T-helper 17 cell (primary cell): ENCODE measurements around the gene UNC79. TPM values are rescaled to one million over a fixed set of nuclear protein-coding genes. Genes with fewer than 3 reads are reported as not detected.
"Not testable (repeated sequence)": the region's sequence is repeated elsewhere in the genome, so short reads cannot be mapped to it uniquely, and the experiment has no call there.

ENCODE experiments used
- ATAC-seq: fragments of 150-1000 bp; cut with Tn5 transposase; 2 replicates; pipeline ENCODE4 v1.10.0; 2021; ENCODE audit warnings: mild to moderate bottlenecking, moderate library complexity
- DNase-seq, 3 donors: peaks; one replicate each; pipeline versions ENCODE4 v3.0.0 to v3.0.0-alpha.2; 2020 to 2021
- H3K9me3 ChIP-seq: one replicate; pipeline ENCODE4 v1.7.0; 2013; ENCODE audit warnings: low read length, mild to moderate bottlenecking; ENCODE audit not compliant: control insufficient read depth, poor library complexity, severe bottlenecking
- H3K27ac Mint-ChIP-seq: one replicate; pipeline ENCODE4 v1.8.0; 2022; ENCODE audit warnings: mild to moderate bottlenecking, moderate library complexity, mixed read lengths
- H3K27me3 Mint-ChIP-seq: one replicate; pipeline ENCODE4 v1.8.0; 2022; ENCODE audit warnings: mixed read lengths
- H3K36me3 Mint-ChIP-seq: one replicate; pipeline ENCODE4 v1.8.0; 2022; ENCODE audit warnings: low read depth, mixed read lengths
- H3K4me1 Mint-ChIP-seq: one replicate; pipeline ENCODE4 v1.8.0; 2022; ENCODE audit warnings: mild to moderate bottlenecking, mixed read lengths
- H3K4me3 Mint-ChIP-seq: one replicate; pipeline ENCODE4 v1.8.0; 2022; ENCODE audit warnings: mild to moderate bottlenecking, moderate library complexity, mixed read lengths
- total RNA-seq, 4 donors: library from RNA in 2 of 4; stranded (reverse) in 2 of 4; gene quantifications; one replicate each; pipeline ENCODE4 v1.2.3 and lab custom pipeline; 2022 to 2026

UNC79 gene
- total RNA-seq, 2 donors from 2014 or later: not detected

GRCh38 chr14:93520053-93520607, 89.4 kb downstream of the UNC79 start:
- Mint-ChIP-seq H3K4me3 (no peak overlapping the region), H3K4me1 (no peaks in the 10 kb centered on the region), H3K36me3 (no peaks in the 10 kb centered on the region), H3K27me3 (no peaks in the 10 kb centered on the region), H3K27ac (no peak overlapping the region)
- ATAC-seq: no peak
- no peak for DNase-seq
- H3K9me3 ChIP-seq: no peaks in the 10 kb centered on the region

DNA sequence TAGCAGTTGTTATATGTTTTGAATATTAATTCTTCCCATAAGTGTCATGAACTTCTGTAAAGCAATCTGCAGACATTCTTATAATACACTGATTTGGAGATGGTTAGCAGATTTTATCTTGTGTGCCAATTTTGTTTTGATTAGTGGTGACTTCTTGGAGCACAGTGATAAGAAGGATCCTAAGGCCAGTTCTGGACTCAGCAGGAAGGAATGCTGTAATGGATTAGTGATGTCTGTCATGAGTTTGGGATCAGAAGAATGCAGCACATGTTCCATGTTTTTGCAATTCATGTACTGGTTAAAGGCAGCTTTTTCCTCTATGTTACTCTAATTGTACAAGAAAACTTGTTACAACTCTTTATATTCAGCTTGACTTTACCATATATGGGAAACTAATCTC, 91.5 kb downstream of the UNC79 start:
- DNase-seq (no peak), ATAC-seq (no peak)

GRCh38 chr14:93525216-93525615, 94.5 kb downstream of the UNC79 start:
- peaks cover 27% of the 10 kb centered on the region for H3K27me3 Mint-ChIP-seq

More for the DNA sequence above, 91.5 kb downstream of the UNC79 start:
- no peaks in the 10 kb centered on the region for H3K9me3 ChIP-seq
- H3K4me1 Mint-ChIP-seq: no peaks in the 10 kb centered on the region
- H3K4me3 Mint-ChIP-seq: no peak overlapping the region
- H3K27ac Mint-ChIP-seq: no peak overlapping the region
- peaks cover 12% of the 10 kb centered on the region for H3K27me3 Mint-ChIP-seq
- H3K36me3 Mint-ChIP-seq: peaks cover 3% of the 10 kb centered on the region

GRCh38 chr14:93525696-93526451, 95.1 kb downstream of the UNC79 start:
- no peak overlapping the region for H3K27ac Mint-ChIP-seq
- no peaks in the 10 kb centered on the region for H3K9me3 ChIP-seq
- ATAC-seq: no peak
- peaks cover 3% of the 10 kb centered on the region for H3K36me3 Mint-ChIP-seq
- no peaks in the 10 kb centered on the region for H3K4me1 Mint-ChIP-seq
- H3K4me3 Mint-ChIP-seq: no peak overlapping the region
- H3K27me3 Mint-ChIP-seq: peaks cover 29% of the 10 kb centered on the region
- no peak for DNase-seq

More at GRCh38 chr14:93525216-93525615, 94.5 kb downstream of the UNC79 start:
- H3K4me1 Mint-ChIP-seq, H3K36me3 Mint-ChIP-seq, H3K4me3 Mint-ChIP-seq, H3K27ac Mint-ChIP-seq, H3K9me3 ChIP-seq, DNase-seq, ATAC-seq: not testable (repeated sequence)

- no peak for DNase-seq
- Mint-ChIP-seq H3K4me1 (no peaks in the 10 kb centered on the region), H3K27me3 (peaks cover 29% of the 10 kb centered on the region), H3K4me3 (no peak overlapping the region), H3K27ac (no peak overlapping the region), H3K36me3 (peaks cover 3% of the 10 kb centered on the region)
- no peaks in the 10 kb centered on the region for H3K9me3 ChIP-seq
- no peak for ATAC-seq
Observed at GRCh38 chr14:93527203-93527607, 96.5 kb downstream of the UNC79 start.

GRCh38 chr14:93528884-93529558, 98.3 kb downstream of the UNC79 start:
- ATAC-seq (no peak), DNase-seq (no peak)
- no peaks in the 10 kb centered on the region for H3K4me1 Mint-ChIP-seq
- no peak overlapping the region for H3K4me3 Mint-ChIP-seq
- H3K9me3 ChIP-seq: no peaks in the 10 kb centered on the region
- H3K27me3 Mint-ChIP-seq: peaks cover 34% of the 10 kb centered on the region
- no peak overlapping the region for H3K27ac Mint-ChIP-seq
- peaks cover 3% of the 10 kb centered on the region for H3K36me3 Mint-ChIP-seq

- no peak overlapping the region for H3K4me3 Mint-ChIP-seq
- H3K27me3 Mint-ChIP-seq: peaks cover 39% of the 10 kb centered on the region
- no peaks in the 10 kb centered on the region for H3K4me1 Mint-ChIP-seq
- no peak overlapping the region for H3K27ac Mint-ChIP-seq
- H3K36me3 Mint-ChIP-seq: no peaks in the 10 kb centered on the region
- no peaks in the 10 kb centered on the region for H3K9me3 ChIP-seq
- ATAC-seq: no peak
- no peak for DNase-seq
Observed at GRCh38 chr14:93531644-93532043, 100.9 kb downstream of the UNC79 start.

GRCh38 chr14:93532541-93532940, 101.8 kb downstream of the UNC79 start:
- no peak for DNase-seq
- H3K27me3 Mint-ChIP-seq: peaks cover 47% of the 10 kb centered on the region
- H3K9me3 ChIP-seq: no peaks in the 10 kb centered on the region
- H3K27ac Mint-ChIP-seq: no peak overlapping the region
- no peaks in the 10 kb centered on the region for H3K4me1 Mint-ChIP-seq
- no peak for ATAC-seq
- H3K36me3 Mint-ChIP-seq: no peaks in the 10 kb centered on the region
- no peak overlapping the region for H3K4me3 Mint-ChIP-seq

DNA sequence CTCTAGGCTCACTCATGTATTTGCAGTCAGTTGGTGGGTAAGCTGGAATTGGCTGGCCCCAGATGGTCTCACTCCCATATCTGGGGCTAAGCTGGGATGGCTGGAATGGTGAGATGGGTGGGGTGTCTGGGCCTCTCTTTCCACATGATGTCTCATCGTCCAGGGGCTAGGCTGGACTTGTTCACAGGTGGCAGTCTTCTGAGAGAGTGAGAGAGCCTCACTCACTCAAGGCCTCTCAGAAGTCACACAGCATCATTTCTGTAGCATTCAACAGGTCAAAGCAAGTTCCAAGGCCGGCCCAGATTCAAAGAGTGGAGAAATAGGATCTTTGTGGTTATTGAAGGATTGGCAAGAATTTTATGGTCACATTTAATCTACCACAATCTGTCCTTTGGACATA, 102.7 kb downstream of the UNC79 start:
- ATAC-seq: no peak
- Mint-ChIP-seq H3K4me3 (no peak overlapping the region), H3K36me3 (no peaks in the 10 kb centered on the region), H3K27ac (no peak overlapping the region), H3K27me3 (peaks cover 51% of the 10 kb centered on the region), H3K4me1 (no peaks in the 10 kb centered on the region)
- no peak for DNase-seq
- no peaks in the 10 kb centered on the region for H3K9me3 ChIP-seq

DNA sequence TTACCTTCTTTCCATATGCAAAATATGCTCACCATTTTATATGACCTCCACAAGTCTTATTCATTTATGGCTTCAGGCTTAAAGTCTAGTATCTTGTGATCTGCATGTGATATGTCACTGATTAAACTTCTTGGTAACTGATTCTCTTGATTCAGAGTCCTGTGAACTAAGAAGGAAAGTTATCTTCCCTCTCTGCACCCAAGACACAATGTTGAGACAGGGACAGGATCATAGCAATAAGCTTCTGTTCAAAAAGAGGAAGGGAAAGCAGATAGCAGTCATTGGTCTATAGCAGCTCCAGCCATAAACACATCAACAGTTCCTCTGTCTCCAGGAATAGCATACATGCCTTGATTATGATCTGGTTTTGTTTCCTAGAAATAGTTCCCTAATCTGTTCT, 103.1 kb downstream of the UNC79 start:
- Mint-ChIP-seq H3K4me3 (no peak overlapping the region), H3K27ac (no peak overlapping the region), H3K27me3 (peaks cover 50% of the 10 kb centered on the region), H3K4me1 (no peaks in the 10 kb centered on the region), H3K36me3 (no peaks in the 10 kb centered on the region)
- ATAC-seq (no peak), DNase-seq (no peak)
- H3K9me3 ChIP-seq: no peaks in the 10 kb centered on the region

DNA sequence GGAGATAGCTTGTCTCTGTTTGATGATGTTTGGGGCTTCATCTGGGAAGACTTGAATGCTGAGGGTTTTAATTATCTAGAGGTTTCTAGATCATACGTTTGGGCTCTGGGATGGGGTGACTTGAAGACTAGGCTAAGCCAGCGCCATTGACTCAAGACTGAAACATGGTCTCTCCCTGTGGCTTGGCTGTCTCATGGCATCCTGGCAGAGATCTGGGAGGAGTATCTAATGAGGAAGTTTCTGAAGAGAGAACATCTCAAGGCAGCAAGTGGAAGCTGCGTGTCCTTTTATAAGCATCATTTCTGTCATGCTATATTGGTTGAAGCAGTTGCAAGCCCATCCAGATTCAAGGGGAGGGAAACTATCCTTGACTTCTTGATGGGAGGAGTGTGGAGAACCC, 104.8 kb downstream of the UNC79 start:
- DNase-seq: no peak
- no peaks in the 10 kb centered on the region for H3K9me3 ChIP-seq
- Mint-ChIP-seq H3K36me3 (no peaks in the 10 kb centered on the region), H3K4me1 (no peaks in the 10 kb centered on the region), H3K27ac (no peak overlapping the region), H3K4me3 (no peak overlapping the region), H3K27me3 (peaks cover 44% of the 10 kb centered on the region)
- no peak for ATAC-seq

- no peak for DNase-seq
- no peaks in the 10 kb centered on the region for H3K4me1 Mint-ChIP-seq
- H3K36me3 Mint-ChIP-seq: no peaks in the 10 kb centered on the region
- no peaks in the 10 kb centered on the region for H3K9me3 ChIP-seq
- peaks cover 55% of the 10 kb centered on the region for H3K27me3 Mint-ChIP-seq
- H3K4me3 Mint-ChIP-seq: no peak overlapping the region
- no peak overlapping the region for H3K27ac Mint-ChIP-seq
- ATAC-seq: no peak
Observed at GRCh38 chr14:93536945-93537344, 106.2 kb downstream of the UNC79 start.

GRCh38 chr14:93537951-93538350, 107.2 kb downstream of the UNC79 start:
- no peak overlapping the region for H3K4me3 Mint-ChIP-seq
- no peaks in the 10 kb centered on the region for H3K9me3 ChIP-seq
- ATAC-seq: no peak
- H3K27ac Mint-ChIP-seq: no peak overlapping the region
- no peaks in the 10 kb centered on the region for H3K4me1 Mint-ChIP-seq
- DNase-seq: no peak
- H3K36me3 Mint-ChIP-seq: no peaks in the 10 kb centered on the region
- peaks cover 50% of the 10 kb centered on the region for H3K27me3 Mint-ChIP-seq
